Kidney (tissue), 14 donors: ENCODE results near the gene JCHAIN. TPM values are rescaled to one million over a fixed set of nuclear protein-coding genes. Genes with fewer than 3 reads are reported as not detected.
A peak's percentile ranks its signal among the peaks of the same experiment; 100 is the strongest.

Experiments used
- DNase-seq, 5 donors: peaks; one replicate each; pipeline ENCODE4 v3.0.0-alpha.2; 2013 to 2020
- FAIRE-seq: peaks from 2 replicates; lab custom pipeline; 2012; peaks lifted over from hg19 to GRCh38; lab: Jason Lieb, UNC
- H3K27ac ChIP-seq, 2 donors: one replicate each; pipeline ENCODE4 v1.7.0; 2013; ENCODE audit warnings: low read depth in 2 of 2, low read length in 2 of 2, inconsistent platforms in 1 of 2
- H3K27me3 ChIP-seq: one replicate; pipeline ENCODE4 v1.7.1; 2013; ENCODE audit warnings: low read length, inconsistent platforms; ENCODE audit not compliant: control insufficient read depth, insufficient read depth
- H3K36me3 ChIP-seq, 3 donors: one replicate each; pipeline versions ENCODE4 v1.7.0 to v1.7.1; 2013; ENCODE audit warnings: low read length in 3 of 3, control low read depth in 1 of 3, inconsistent platforms in 1 of 3; ENCODE audit not compliant: insufficient read depth in 3 of 3, control insufficient read depth in 2 of 3
- H3K4me1 ChIP-seq, 3 donors: one replicate each; pipeline versions ENCODE4 v1.7.0 to v1.7.1; 2013; ENCODE audit warnings: low read length in 3 of 3, inconsistent platforms in 1 of 3, low read depth in 1 of 3; ENCODE audit not compliant: control insufficient read depth in 2 of 3, insufficient read depth in 2 of 3
- H3K4me3 ChIP-seq, 3 donors: one replicate each; pipeline versions ENCODE4 v1.7.0 to v1.8.1; 2013; ENCODE audit warnings: low read length in 3 of 3, control low read depth in 1 of 3, inconsistent platforms in 1 of 3
- H3K9ac ChIP-seq, 3 donors: one replicate each; pipeline versions ENCODE4 v1.7.0 to v1.7.1; 2013; ENCODE audit warnings: low read length in 3 of 3, control low read depth in 1 of 3, inconsistent platforms in 1 of 3
- H3K9me3 ChIP-seq, 3 donors: one replicate each; pipeline versions ENCODE4 v1.7.0 to v1.7.1; 2013; ENCODE audit warnings: low read length in 3 of 3, control low read depth in 1 of 3, inconsistent platforms in 1 of 3; ENCODE audit not compliant: control insufficient read depth in 2 of 3, insufficient read depth in 1 of 3
- intact Hi-C: fragments of 100-400 bp; cut with DNase I; formaldehyde crosslinking; loops from one replicate; pipeline ENCODE4 v1.11.1; 2022
- polyA plus RNA-seq: library from polyadenylated mRNA; stranded (reverse); fragments of 350-450 nt; fragmentation: Illumina TruSeq; extraction: RNeasy Lipid Tissue Mini Kit (QIAGEN cat#74804); gene quantifications from one replicate; pipeline ENCODE4 v1.2.3, GENCODE V29; 2014; ENCODE audit warnings: low read depth, low replicate concordance; ENCODE audit not compliant: insufficient read depth
- total RNA-seq: library from RNA; stranded (reverse); fragmentation: NEBNext Ultra II Directional; extraction: Animal tissue kit (Norgen Biotek cat#: 25700); gene quantifications from one replicate; pipeline ENCODE4 v1.2.1, GENCODE V29; 2021
- TF ChIP-seq, protein P1 (sequence below): IDR thresholded peaks from 3 replicates; pipeline ENCODE4 v1.5.1; 2012; ENCODE audit warnings: mild to moderate bottlenecking, moderate library complexity, borderline replicate concordance; ENCODE audit not compliant: insufficient read depth; ENCODE audit errors: extremely low read depth
- donor health status: control.
- donor health status: control.
- donor health status: control.
- donor health status: control.
- donor health status: control.
- donor health status: DM: yes; HTN: yes; CAD: no.
- donor health status: Normal renal cell carcinoma (clear cell type).

JCHAIN gene
- total and polyA plus RNA-seq, 2 donors from 2014 or later: 5.1 to 355 TPM

DNA sequence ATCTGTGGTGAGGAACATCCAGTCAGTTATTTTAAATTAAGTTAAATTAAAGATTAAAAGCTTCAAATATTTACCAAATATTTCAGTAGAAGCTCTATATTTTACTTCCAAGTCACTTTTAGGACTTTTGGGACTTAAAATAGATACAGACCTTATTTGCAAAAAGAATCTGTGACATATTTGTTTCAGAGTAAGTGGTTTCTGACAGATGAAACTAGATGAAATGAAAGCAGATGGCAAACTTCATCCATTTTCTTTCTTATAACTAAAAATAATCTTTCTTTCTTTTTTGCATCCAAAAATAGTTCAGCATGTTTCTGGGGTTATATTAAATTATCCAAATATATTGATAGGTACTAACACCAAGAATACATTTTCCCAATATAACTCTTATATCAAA, 15.4 kb upstream of the JCHAIN start:
- FAIRE-seq (peak; percentile 33), DNase-seq (peak in 2 of 5 donors; percentile 10 to 57)
- Histone ChIP-seq H3K9ac (no peak overlapping the region), H3K27ac (no peak overlapping the region), H3K4me1 (no peaks in the 10 kb centered on the region), H3K4me3 (no peak overlapping the region), H3K9me3 (no peaks in the 10 kb centered on the region), H3K27me3 (no peaks in the 10 kb centered on the region), H3K36me3 (no peaks in the 10 kb centered on the region)
- intact Hi-C loops: no loop called here
- TF ChIP-seq, protein P1, sequence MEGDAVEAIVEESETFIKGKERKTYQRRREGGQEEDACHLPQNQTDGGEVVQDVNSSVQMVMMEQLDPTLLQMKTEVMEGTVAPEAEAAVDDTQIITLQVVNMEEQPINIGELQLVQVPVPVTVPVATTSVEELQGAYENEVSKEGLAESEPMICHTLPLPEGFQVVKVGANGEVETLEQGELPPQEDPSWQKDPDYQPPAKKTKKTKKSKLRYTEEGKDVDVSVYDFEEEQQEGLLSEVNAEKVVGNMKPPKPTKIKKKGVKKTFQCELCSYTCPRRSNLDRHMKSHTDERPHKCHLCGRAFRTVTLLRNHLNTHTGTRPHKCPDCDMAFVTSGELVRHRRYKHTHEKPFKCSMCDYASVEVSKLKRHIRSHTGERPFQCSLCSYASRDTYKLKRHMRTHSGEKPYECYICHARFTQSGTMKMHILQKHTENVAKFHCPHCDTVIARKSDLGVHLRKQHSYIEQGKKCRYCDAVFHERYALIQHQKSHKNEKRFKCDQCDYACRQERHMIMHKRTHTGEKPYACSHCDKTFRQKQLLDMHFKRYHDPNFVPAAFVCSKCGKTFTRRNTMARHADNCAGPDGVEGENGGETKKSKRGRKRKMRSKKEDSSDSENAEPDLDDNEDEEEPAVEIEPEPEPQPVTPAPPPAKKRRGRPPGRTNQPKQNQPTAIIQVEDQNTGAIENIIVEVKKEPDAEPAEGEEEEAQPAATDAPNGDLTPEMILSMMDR: no peak

DNA sequence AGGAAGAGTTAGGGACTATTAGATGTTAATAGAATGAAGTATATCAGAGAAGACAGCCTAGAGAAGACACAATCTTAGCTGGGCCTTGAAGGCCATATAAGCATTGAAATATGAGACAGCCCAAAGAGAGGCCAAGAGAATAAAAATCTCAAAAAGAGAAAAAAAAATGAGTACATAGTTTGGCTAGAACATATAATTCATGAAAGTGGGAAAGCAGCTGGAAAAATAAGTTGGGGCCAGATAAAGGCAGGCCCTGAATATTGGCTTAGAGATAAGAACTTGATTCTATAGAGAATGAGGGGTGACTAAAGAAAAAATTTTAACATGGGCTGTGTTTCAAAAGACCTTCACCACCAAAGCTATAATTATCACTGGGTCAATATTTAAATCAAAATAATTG, 14.6 kb upstream of the JCHAIN start:
- no peaks in the 10 kb centered on the region for H3K9me3 ChIP-seq
- no peaks in the 10 kb centered on the region for H3K36me3 ChIP-seq
- no peak overlapping the region for H3K27ac ChIP-seq
- intact Hi-C loops: no loop called here
- TF ChIP-seq, protein P1: no peak
- no peaks in the 10 kb centered on the region for H3K4me1 ChIP-seq
- H3K4me3 ChIP-seq: no peak overlapping the region
- peak in 2 of 5 donors; percentile 56 to 85 for DNase-seq
- FAIRE-seq: no peak
- no peaks in the 10 kb centered on the region for H3K27me3 ChIP-seq
- H3K9ac ChIP-seq: no peak overlapping the region

DNA sequence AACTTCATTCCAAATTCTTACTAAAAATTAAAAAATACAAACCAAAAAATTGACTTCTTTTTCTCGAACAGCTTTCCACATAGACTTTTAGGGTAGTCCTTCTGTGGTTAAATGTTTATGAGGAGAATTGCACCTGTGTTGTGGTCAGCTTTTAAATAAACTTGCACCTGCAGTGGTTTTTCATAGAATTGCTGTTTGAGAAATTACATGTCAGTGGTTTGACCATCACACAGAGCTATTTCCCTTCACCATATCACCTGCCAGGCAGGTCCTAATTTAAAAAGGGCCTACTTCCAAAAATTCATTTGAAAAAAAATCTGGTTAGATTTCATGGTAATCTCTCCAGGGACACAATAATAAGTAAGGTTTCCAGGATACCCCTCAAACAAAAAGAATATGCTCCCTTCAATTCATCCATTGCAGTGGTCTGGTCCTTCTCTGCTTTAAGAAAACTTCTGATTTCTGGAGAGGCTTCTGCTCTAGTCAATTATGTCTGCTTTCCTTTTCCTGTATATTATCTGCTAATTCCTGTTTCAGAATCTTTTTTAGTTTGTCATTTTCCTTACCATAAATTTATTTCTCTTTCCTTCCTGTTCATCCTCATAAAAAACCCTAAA, 12.2 kb upstream of the JCHAIN start:
- Histone ChIP-seq H3K9me3 (no peaks in the 10 kb centered on the region), H3K27ac (no peak overlapping the region), H3K4me3 (no peak overlapping the region), H3K27me3 (no peaks in the 10 kb centered on the region), H3K4me1 (no peaks in the 10 kb centered on the region), H3K9ac (no peak overlapping the region), H3K36me3 (no peaks in the 10 kb centered on the region)
- intact Hi-C loops: no loop called here
- no peak for DNase-seq
- no peak for FAIRE-seq
- TF ChIP-seq, protein P1: no peak

DNA sequence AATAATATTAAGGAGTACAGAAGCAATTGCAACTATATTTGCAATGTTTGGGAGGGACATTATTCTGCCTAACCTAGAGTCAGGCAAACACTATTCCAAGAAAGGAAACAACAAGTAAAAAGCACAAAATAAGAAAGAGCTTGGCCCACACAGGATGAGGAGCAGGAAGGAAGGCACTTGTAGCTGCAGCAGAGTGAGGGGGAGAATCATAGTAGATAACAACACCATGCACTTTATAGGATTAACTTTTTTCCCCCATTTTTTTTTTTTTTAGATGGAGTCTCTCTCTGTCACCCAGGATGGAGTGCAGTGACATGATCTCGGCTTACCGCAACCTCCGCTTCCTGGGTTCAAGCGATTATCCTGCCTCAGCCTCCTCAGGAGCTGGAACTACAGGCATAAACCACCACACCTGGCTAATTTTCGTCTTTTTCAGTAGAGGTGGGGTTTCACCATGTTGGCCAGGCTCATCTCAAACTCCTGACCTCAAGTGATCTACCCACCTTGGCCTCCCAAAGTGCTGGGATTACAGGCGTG, 10.3 kb upstream of the JCHAIN start:
- no peak overlapping the region for H3K27ac ChIP-seq
- intact Hi-C loops: no loop called here
- no peaks in the 10 kb centered on the region for H3K36me3 ChIP-seq
- DNase-seq (no peak), FAIRE-seq (no peak)
- H3K9me3 ChIP-seq: no peaks in the 10 kb centered on the region
- no peaks in the 10 kb centered on the region for H3K4me1 ChIP-seq
- TF ChIP-seq, protein P1: no peak
- no peaks in the 10 kb centered on the region for H3K27me3 ChIP-seq
- no peak overlapping the region for H3K4me3 ChIP-seq
- no peak overlapping the region for H3K9ac ChIP-seq
